Measurements from ENCODE around the gene CCDC33.

The CCDC33 gene

DNA sequence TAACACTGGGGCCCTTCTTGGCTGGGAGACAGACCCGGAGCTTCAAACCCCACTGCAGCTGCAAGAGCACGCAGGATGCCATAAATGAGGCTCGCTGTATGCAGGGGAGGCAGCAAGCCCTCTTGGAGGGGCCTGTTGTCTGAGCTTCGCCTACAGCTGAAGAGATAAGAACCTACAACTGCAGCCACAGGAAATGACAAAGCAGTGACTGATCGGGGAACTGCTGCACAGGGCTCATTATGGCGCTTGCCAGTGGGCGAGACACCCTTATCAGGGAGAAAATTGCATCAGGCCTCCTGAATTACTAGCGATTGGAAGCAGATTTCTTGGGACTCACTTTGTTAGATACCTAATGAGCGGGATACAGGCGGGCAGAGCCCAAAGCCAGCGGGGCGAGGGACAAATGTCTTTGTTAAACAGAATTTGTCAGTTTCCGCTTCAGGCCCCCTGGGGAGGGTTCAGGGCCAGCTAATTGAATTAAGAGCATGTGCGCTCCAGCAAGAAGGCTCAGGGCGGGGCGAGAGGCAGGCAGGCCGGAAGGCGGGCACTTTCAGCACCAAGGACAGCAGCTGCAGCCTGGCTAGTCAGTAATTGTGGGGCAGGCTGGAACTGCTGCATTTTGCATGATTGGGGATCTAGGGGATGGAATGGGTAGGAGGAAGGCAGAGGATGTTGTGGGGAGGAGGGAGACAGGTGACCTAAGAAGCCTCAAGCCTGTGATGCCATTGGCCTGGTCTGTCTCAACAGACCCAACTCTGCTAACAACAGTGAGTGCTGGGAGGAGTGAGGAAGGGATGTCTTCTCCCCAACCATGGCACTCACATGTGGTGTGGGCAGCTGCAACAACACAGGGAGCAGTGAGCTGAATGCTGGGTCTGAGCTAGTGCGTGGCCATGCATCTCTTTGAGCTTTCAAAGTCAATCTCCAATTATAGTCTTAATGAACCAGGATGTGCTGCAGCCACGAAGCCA is 55.3 kb downstream of the CCDC33 start:
- peak; percentile 91 for DNase-seq

DNA sequence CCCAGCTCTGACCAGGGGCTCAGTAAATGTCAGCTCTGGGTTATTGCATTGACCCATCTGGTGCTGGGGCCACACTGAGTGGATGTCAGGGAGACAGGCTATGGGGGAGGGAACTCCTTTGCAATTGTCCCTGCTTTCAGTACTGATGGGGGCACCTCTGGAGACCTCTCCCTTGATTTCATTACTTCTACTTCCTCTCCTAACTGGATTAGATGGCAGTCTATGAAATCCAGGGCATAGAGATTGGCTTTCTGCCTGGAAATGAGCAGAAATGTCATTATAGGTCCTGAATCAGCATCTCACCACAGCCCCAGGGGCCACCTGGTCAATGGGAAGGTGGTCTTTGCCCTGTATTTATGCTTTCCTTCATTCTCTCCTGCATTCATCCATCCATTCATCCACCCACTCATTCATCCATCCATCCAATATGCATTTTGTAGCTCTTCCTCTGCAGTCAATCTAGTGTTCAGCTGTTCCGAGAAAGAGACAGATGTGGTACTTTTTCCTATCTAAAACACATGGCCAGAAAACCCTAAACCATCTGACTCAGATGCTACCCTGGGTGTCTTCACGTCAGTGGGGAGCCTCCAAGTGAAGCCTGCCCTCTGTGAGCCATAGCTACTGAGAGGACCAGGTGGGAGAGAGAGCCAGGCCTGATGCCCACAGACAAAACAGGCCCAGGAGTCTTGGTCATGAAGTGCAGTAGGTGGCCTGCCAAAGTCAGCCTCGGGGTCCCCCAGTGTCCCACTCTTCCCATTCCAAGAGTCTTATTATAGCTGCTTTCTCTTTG is 57.1 kb downstream of the CCDC33 start:
- DNase-seq = no peak

DNA sequence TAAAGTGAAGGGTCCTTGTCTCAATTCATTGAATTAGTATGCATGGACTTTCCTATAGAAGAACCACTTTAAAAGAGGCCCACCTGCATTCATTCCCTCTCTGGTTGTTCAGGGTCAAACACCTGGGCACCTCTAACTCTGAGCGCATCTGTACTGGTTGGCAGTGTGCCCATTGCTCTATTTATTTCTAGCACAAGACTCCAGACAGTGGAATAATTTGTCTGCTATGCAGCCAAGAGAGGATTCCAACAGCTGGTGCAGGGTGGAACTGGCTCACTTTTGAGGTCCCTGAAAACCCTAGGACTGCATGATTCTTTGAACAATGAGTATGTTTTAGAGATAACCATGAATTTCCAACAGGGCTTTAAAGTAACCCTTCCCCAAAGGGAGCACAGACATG is 57.9 kb downstream of the CCDC33 start:
- no peak for DNase-seq

DNA sequence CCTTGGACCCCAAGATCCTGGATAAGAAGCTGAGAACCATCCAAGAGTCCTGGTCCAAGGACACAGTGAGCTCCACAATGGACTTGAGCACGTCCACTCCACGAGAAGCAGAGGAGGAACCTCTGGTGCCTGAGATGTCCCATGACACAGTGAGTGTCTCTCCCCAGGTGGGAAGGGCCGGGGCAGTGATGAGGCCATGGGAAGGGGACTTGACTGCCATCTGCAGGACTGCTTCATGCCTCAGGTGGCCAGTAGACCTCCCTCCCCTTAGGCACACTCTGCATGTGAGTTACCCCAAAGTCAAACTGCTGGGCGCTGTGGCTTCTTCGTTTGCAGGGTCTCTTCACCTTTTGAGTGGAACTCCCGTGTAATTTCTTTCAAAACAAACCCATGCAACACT is 59.7 kb downstream of the CCDC33 start:
- DNase-seq = no peak

DNA sequence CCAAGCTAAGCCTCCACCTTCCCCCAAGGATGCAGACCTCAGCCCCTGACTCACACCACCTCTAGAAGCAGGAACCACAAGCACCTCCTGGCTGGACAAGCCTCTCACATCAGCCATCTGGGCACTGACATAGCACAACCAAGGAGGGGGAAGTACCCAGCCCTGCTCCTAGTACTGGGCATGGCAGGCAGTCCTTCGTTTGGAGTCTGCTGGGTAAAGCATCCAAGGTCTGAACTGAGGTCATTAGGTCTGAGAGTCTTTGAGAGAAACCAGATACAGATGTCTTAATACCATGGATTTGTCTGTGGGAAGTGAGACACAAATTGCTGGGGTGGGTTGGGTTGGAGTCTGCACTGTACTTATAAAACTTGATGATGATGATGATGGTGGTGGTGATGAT is 61.8 kb downstream of the CCDC33 start:
- DNase-seq = no peak

DNA sequence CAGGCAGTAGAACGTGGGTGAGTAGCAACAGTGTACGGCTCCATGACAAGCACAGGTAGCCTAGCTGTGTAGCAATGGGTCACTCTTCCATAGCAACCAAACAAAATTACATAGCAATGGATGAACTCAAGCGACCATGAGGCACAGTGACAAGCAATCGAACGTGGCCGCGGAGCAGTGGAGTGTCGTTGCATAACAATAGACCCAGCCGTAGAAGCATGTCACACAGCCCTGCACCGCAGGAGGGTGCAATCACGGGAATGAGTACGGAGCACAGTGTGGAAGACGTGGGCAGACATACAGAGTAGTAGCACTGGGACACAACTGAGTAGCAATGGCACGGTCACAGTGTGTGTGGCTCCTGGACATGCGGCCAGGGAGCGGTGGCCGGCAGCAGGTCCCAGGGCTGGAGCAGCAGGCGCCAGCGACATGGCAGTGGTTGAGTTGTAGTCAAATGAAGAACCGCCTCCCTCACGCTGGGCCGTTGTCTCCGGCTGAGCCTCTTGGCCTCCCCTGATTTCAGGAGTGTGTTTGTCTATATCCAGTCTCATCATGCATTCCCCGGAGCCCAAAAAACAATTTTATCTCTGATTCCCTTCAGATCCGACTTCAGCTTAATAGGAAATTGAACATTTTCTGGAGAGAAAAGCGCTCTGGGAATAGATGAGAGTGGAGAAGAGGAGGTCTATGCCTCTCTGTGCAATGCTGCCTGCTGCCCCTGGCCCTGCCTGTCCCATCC is 64.1 kb downstream of the CCDC33 start:
- no peak for DNase-seq

DNA sequence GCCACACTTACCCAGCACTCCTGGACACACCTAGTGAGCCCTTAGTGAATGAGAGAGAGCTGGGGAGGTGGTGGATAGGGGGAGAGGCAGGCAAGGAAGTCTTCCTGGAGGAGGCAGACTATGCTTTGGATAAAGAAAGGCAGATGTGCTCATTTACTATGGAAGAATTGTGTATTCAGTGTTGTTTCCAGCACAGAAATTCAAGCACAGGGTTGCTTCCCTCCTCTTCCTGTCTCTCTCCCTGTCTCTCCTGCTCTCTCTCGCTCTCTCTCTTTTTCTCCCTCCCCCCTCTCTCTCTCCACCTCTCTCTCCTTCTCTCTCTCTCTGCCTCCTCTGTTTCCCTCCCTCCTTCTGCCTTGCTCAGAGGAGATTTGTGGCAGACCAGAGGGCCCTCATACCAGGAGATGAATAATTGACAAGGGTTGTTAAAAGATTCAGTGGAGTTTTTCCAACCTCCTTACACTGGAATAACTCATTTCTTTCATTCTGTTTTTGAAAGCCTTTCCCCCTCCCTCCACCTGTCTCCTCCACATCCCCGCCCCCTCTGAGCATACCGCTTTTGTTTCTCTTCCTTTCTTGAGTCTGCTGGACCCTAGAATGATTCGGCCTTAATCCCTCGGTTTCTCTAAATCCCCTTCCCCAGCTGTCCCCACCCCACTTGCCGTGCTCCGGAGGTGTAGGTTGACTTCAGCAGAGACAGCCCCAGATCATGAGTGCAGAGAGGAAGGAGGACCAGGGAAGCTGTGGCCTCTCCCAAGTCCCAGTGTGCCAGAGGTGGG is 65.6 kb downstream of the CCDC33 start:
- DNase-seq = no peak

DNA sequence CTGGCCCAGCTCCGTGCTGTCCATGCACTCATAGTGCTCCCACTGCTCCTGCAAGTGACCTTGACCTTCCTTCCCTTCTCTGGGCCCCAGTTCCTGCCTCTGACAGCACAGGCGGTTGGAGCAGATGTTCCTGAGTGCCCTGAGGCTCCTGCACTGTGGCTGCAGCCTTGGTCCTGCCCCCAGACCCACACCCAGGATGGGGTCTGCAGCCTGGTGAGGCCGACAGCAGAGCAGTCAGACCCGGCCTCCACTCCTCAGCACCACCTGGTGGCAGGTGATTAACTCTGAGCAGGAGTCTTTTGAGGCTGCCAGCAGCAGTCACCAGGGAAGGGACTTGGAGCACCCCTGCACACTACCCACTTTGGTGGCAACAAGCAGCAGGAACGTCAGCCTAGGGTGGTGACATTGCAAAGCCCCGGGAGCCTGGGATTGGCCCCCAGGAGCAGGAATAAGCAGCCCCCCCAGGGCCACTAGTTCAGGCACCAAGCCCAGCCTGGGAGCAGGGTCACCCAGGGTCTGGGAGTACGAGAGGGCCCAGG is 66.8 kb downstream of the CCDC33 start:
- DNase-seq = peak; percentile 62

DNA sequence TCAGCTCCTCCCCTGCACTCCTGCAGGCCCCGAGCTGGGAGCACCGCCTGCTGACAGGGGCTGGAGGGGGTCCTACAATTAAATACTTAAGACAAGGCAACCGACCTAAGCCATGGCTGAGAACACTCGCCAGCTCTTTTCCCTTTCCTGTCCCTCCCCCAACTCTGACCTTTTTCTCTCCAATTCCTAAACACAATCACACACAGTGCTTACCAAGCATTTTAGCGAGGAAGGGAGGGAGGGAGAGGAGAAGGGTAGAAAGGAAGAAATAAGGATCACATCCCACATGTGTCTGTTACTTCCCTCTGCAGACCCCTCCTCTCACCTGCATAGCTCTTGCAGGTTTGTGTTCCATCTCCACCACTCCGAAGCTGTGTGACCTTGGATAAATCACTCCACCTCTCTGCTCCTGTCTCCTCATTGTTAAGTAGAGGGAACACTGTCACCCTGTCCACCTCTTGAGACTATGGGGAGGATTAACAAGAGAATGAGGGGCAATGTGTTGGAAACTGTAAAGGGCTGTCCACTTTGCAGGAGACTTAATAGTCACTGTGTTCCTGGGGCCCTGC is 67.7 kb downstream of the CCDC33 start:
- DNase-seq = no peak

DNA sequence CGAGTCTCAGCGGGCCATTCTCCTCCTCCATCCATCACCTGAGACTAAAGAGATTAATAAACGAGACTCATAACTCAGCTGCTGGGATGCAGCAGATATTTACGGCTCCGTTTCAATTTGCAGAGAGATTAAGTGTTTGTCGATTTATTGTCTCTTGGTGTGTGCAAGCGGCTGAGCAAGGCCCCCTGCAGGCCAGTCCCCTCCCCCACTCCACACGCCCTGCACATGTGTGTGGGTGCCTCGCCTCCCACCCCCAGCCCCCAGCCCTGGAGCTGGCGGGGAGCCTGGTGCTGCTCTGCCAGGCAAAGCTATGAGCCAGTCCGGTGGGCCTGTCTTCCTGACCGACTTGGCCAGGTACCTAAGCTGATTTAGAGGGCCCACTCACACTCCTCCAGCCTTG is 68.3 kb downstream of the CCDC33 start:
- DNase-seq = no peak

DNA sequence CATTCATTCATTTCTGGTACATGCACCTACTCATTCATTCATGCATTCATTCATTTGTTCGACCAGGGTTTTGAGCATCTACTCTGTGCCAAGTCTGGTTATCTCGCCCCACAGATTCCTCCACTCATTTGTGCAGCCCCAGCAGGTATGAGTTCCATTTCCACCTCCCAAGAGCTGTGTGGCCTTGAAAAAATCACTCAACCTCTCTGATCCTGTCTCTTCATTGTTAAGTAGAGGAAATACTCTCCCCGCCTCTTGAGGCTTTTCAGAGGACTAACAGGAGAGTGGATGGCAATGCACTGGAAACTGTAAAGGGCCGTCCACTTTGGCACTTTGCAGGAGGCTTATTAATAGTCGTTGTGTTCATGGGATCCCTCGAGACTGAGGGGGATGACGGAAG is 69.6 kb downstream of the CCDC33 start:
- DNase-seq = no peak

DNA sequence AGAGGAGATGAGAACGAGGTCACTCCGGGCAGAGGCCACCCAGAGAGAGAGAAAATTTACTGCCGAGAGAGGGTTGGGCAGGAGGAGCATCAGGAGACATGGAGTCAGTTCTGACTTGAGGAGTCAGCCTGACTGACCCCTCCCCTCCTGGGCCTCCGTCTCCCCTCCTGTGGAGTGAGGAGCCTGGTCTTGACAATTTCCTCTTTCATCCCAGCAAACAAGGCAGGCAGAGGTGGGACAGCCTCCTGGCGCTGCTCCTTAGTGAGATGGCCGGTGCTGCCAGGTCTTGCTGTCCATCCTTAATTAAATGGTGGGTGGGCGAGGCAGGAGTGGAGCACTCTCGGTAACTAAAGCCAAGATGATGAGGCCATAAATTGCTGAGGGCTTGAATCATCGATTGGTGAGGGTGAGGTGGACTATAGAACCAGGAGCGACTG is 70.7 kb downstream of the CCDC33 start:
- DNase-seq = no peak

DNA sequence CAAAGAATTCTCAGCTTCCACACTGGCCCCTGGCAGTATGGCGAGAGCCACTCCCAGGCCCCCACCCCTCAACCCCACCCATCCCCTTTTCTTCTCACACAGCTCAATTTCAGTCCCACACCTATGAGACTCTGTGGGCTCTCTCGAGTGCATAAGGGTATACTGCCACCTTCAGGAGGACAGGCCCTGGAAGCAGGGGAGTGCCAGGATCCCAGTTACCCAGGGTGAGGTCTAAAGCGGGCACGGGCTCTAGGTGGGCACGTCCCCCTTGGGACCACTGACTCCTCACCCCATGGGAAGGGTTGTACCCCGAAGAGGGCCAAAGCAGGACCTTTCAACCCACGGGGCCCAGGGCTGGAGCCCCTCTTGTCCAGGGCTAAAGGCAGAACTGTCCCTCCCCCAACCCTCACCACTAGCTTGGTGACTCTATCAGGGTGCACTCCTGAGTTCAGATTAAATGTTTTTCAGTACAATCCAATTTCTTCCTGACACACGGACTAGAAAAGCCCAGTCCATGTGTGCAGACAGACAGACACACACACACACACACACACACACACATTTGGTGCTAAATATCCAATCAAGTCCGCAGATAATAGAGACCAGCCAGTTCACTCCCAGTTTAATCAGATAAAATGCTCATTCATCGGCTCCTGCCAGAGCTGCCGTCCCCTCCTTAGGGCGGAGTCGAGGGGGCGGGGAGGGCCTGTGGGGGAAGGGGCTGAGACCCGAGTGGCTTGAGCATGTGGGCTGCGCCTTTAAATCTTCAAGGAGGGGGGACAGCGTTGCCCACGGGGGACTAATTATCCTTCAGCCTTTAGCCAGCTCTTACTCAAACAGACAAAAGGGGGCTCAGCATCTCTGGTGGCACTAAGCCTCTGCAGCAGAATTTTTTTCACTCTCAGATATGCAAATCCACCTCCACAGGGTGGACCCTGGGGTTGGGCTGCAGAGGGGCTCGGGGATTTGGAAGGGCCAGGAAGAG is 72.0 kb downstream of the CCDC33 start:
- DNase-seq = peak; percentile 66

DNA sequence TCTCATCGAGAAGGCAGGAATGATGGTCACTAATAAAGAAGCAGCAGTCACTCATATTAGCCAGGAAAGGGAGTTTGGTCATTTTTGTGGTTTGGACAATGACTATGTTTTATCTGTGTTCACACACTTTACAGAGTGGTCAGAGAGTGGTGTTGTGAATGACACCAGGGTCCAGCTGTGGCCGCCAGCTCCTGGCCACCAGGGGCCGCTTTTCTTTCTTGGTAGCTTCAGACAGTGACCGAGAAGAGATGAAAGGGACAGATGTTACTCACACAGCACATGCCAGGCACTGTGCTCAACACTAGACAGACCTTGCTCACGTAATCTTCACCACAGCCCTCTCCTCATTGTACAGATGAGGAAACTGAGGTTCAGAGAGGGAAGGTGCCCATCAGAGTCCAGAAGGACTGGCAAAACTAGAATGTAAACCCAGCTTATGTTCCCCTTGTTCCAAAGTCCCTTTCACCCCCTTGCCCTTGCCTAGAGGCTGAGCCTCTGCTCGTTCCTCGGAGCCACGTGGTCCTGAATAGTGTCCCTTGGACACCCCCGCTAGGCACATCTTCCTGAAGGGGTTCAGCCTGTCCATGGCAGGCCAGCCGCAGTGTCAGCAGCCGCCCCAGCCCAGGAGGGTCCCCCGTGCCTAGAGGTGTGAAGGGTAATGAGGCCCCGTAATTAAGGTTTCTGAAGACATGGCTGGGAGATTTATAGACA is 75.8 kb downstream of the CCDC33 start:
- no peak for DNase-seq

DNA sequence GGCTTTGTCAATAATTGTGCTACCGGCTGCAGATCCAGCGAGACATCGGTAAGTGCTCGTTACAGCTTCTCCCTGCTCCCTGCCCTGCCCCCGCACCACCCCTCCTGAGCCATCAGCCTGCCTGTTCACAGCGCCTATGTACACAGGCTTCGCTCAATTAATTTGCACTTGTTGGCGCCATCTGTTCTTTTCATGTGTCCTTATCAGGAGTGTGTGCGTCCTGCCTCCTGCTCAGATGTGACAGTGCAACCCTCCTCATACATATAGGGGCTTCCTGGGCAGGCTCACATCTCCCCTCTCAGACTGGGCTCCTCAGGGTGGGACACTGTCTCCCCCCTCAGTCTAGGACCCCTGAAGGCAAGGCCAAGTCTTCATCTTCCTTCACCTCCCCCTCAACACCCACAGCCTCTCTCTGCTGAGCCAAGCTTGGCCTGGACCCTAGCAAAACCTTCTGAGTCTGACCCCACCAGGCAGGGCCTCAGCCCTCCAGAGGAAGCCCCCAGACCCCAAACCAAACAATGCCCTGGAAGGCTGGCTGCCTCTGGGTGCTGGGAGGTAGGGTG is 76.4 kb downstream of the CCDC33 start:
- DNase-seq = no peak

DNA sequence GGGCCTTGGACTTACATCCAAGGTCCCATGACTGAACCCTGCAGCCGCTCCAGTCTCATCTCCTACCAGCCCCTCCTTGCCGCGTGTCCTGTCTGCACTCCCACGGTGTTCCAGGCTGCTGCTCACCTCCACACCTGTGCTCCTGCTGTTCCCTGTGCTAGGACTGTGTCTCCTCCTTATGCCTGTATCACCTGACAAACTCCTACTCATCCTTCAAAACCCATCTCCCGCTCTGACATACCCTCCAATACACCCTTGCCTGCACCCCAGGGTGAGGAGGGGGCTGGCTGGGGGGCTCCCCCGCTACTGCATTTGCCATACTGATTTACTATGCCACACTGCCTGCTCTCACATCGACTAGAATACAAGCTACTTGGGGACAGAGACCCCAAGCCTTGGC is 77.8 kb downstream of the CCDC33 start:
- no peak for DNase-seq

DNA sequence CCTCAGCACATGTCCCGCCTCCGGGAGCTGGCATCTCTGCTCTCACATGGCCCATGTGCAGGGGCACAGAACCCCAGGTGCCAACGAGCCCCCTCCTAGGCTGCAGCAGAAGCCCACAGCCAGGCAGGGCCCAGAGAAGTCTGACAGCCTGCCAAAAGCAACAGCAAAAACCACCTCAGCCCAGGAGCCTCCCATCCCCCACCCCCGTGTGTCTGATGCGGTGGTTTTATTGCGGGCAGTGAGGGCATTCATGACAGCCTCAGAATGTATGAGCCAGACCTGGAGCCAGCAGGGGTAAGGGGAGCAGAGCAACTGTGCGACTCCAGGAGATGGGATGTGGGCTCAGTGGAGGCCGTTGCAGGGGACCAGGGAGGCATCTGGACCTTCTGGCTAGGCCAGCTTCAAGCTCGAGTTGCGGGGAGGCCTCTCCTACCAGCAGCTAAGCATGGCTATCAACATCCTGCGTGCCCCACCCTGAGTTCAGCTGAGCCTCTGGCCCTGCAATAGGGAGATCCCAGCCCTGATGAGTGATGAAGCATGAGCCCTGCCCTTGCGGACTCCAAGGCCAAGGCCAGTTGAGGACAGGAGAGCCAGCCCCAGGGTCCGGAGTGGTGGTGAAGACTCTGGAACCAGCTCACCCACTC is 78.8 kb downstream of the CCDC33 start:
- no peak for DNase-seq

DNA sequence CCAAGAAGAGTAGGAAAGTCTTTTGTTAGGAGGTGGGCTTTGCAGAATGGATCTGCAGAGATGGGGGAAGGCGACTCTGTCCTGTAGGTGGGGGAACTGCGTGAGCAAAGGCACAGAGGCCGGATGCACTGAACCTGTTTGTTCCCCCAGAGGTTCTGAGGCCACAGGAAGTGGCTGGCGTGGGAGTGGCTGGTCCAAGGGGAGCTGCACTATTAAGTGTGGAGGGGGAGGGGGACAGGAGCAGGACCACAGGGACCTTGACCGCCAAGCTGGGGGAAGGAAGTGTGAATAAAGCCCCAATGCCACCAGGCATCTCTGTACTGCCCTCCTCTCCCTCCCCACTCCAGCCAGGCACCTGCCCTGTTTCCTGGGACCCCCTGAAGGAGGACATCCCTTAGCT is 79.5 kb downstream of the CCDC33 start:
- no peak for DNase-seq

DNA sequence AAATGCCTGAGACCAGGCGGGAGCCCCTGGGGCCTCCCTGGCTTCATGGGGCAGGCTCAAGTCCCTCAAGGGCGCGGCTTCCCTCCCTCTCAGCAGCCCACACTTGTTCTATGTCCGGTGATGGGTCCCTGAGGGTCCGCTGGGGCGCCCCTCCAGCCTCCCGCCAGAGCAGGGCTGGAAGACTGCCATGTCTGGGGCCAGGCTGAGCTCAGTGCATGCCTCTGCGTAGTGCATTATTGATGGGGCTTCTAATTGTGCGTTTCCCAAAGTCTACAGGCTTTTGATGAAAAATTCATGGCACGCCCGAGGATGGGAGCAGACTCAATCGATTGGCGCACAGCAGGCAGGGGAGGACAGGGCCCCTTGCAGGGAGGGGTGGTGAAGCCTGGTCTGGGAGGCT is 80.0 kb downstream of the CCDC33 start:
- no peak for DNase-seq
